GM21390 (cell line): ENCODE data around the gene MSI1.

Source experiments
- ATAC-seq: cut with Tn5 transposase; IDR thresholded peaks from one replicate; pipeline ENCODE4 v1.9.1; 2021; ENCODE audit not compliant: unreplicated experiment

The MSI1 gene

DNA sequence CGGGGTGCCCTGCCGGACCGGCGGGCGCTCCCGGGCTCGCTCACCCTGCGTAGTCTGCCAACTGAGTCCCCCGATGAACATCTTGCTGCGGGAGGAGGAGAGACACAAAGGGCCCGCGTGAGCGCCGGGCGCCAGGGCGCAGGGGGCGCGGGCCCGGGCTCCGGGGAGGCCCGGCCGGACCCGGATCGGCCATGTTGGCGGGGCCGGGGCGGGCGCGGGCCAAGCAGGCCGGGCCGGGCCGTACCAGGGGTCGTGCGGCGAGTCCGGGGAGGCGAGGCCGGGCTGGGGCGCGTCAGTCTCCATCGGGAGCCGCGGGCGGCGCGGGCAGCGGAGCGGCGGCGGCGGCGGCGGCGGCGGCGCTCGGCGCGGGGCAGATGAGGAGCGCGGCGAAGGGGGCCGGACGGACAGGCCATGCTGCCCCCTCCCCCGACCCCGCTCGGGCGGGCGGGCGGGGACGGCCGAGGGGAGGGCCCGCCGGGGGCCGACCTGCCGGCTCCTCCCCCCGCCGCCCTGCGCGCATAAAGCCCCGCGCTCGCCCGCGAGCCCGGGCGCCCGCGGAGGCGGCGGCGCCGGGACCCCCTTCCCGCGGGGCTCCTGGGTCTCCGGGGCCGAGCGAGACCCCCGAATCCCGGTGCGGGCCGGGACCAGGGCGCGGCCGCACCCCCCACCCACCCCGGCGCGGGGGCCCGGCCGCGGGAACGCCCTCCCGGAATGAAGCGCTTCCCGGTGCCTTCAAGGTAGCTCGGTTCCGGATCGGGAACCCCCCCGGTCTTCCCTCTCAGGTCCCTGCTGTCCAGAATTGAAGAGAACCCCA, at the start of gene MSI1:
Gene MSI1 (minus strand): TSS at position 376 of the 814 bp plus-strand sequence. CDS start 73 bp downstream, at position 303.
- no peak for ATAC-seq

DNA sequence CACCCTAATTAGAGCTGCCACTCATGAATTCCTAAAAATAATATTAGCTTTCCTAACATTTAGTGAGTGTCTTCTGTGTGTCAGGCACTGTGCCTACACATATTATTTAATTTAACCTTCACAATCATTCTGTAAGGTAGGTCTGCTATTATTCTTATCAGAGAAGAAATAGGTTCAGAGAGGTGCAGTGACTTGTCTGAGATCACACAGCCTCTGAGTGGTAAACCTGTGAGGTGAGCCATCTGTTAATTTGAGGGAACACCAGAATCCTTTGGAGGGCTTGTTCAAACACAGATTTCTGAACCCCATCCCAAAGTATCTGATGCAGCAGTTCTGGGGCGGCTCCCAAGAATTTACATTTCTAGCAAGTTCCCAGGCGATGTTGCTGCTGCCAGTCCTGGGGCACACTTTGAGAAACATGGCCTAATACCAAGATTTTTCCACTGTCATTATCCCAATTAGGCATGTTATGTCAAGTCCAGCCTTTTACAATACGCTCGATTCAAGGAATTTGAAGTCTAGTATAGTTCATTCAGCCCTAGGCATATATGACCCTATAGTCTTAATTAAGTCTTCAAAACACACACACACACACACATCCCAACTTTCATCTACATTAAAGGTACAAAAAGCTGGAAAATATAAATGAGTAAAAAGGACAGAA, 49.1 kb upstream of the MSI1 start:
- ATAC-seq, result no peak

DNA sequence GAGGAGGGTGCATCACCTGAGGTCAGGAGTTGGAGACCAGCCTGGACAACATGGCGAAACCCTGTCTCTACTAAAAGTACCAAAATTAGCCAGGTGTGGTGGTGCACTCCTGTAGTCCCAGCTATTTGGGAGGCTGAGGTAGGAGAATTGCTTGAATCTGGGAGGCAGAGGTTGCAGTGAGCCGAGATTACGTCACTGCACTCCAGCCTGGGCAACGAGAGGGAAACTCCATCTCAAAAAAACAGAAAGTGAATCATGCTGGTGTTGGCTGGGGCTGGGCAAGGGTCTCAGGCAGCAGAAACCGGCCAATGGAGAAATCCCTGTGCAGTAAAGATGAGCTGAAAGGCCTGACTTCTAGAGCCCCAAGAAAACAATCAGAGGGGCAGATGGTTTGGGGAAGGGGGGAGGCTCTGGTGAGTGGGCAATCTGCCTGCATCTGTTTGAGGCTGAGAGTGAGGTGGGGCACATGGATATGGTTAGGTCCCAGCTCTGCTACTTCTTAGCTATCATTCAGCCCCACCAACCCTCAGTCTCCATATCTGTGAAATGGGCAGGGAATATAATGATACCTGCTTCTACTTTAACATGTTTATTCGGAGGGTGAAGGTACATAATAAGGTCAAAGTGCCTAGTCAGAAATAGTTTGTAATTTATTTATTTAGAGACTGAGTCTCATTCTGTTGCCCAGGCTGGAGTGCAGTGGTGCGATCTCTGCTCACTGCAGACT, 47.7 kb upstream of the MSI1 start:
- ATAC-seq, result no peak

DNA sequence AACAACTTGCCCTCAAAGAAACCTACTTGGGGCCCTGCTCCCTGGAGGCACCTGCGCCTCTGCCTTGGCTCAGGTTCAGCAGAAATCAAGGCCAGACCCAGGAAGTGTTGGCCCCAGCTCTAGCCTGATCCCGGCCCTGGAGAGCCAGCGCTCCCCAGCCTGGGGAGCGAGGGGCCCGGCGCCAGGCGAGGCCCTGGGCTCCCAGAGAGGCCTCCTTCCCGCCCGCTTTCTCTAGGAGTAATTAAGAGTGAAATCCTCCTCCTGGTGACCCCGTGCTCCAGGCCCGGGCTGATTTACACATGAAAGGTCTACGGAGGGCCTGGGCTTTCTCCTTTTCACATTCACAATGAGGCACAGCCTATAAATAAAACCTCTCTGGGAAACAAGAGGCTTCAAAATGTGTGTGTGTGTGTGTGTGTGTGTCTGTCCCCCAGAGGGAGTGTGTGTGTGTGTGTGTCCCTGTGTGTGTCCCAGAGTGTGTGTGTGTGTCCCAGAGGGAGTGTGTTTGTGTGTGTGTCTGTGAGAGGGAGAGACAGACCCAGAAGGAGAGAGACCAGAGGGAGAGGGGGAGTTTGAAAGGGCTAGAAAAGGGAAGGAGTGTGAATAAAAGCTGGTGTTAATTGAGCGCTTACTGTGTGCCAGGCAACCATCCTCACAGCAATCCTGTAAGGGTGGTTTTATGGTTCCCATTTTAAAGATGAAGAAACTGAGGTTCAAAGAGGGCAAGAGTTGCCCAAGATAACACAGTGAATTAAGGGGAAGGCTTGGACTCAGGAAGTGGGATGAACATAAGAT, 45.1 kb upstream of the MSI1 start:
- ATAC-seq, result no peak

DNA sequence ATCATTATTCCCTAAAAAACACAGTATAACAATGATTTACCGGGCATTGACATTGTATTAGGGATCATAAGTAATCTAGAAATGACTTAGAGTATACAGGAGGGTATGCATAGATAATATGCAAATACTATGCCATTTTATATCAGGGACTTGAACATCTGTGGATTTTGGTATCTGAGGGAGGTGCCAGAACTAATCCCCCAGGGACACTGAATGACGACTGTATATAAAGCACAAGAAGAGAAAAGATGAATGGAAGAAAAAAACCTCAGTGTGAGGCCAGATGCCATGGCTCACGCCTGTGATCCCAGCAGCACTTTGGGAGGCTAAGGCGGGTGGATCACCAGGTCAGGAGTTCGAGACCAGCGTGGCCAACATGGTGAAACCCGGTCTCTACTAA, 43.5 kb upstream of the MSI1 start:
- no peak for ATAC-seq

DNA sequence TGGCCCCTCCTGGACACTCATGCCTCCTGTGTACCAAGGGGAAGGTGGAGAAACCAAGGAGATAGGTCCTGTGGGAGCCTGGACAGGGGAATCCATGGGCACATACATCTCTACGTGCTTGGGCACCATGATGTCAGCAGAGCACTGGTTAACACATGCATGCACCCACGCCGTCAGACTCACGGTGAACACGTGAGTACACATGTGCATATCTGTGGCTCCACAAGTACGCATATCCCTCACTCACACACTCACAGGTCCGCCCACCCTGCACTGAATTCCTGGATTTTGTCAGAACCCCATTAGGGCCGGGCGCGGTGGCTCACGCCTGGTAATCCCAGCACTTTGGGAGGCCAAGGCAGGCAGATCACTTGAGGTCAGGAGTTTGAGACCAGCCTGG, 39.8 kb upstream of the MSI1 start:
- no peak for ATAC-seq

DNA sequence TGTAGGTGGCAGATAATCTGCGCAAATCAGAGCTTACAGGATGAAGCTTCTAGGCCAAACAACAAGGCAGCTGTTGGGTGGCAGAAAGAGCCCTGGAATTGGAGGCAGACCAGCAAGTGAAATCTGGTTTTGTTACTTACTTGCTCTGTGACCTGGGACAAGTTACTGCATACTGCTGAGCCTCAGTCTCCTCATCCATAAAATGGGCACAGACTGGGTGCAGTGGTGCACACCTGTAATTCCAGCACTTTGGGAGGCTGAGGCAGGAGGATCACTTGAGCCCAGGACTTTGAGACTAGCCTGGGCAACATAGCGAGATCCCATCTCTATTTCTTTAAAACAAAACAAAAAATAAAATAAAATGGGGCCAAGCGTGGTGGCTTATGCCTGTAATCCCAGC, 37.6 kb upstream of the MSI1 start:
- no peak for ATAC-seq

DNA sequence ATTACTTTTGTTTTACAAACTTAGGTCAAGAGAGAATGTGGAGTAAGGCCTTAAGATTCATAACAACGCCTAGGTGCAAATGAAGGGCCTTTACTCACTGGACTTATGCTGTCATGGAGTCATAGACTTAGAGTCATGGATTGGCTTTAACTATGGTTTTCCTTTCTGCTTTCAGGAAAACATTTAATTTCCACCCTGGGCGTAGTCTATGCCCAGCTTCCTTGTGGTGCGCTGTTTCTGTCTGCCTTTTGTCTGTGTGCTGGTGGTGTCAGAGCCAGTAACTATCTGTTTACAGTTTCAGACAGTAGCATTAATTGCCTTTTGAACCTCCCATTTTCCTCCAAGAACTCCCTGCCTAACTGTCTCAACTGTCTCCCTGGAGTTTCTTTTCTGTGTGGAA, 37.1 kb upstream of the MSI1 start:
- no peak for ATAC-seq

DNA sequence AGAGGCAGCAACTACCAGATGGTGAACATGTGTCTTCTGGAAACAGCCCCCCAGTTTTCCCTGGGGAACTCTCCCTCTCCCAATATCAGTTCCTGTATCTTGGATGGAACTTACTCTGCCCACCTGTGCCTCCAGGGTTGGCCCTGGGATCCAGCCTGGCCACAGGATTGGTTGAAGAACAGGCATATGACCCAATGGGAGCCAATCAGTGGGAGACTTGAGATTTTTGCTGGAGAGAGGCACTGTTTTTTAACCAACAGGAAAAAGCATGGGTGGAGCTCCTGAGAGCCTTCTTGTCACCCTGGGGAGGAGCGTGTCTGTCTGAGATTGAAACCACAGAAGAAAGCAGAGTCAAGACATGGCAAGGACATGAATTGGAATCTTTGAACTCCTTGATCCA, 35.3 kb upstream of the MSI1 start:
- no peak for ATAC-seq

DNA sequence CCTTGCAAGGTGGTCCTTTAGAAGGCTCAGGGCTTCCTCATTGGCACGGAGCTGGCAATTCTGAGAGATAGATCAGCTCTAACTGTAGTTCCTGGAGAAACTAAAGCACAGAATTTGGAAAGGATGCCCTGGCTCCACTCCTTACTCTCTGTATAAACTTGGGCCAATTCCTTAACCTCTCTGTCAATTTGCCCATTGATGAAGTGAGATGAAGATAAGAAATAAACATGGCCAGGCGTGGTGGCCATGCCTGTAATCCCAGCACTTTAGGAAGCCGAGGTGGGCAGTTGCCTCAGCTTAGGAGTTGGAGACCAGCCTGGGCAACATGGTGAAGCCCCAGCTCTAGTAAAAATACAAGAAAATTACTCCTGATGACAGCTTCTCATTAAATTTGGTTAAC, 34.9 kb upstream of the MSI1 start:
- no peak for ATAC-seq

DNA sequence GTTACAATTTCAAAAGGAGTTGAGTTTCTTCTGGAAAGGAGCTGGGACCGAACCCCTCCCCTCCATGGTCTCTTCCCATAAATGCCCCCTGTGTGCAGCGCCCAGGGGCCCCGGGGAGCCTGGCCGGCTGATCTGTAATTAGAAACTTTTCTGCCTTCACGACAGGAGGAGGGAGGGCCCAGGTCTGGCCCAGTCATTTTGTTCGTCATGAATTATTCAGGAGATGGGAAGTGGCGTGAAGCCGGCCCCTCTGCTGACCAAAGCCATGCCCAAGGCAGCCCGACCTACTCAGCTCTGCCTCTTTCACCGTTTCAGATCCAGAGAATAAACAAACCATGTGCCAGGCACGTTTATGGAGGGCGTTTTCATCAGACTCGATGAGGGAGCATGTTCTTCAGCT, 33.3 kb upstream of the MSI1 start:
- no peak for ATAC-seq

DNA sequence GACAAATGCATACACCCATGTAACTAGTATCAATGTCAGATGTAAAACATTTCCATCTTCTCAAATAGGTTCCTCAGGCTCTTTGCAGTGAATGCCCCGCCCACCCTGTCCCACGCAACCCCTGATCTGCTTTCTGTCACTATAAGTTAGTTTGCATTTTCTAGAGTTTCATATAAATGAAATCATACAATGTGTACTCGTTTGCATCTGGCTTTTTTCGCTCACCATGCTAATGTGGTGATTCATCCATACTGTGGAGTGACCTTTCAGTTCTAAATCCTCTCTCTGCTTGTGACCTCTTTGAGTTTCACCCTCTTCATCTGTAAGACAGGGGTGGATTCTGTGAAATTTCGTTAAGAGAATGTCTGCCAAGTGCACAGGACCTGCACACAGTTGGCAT, 30.6 kb upstream of the MSI1 start:
- ATAC-seq, result no peak

DNA sequence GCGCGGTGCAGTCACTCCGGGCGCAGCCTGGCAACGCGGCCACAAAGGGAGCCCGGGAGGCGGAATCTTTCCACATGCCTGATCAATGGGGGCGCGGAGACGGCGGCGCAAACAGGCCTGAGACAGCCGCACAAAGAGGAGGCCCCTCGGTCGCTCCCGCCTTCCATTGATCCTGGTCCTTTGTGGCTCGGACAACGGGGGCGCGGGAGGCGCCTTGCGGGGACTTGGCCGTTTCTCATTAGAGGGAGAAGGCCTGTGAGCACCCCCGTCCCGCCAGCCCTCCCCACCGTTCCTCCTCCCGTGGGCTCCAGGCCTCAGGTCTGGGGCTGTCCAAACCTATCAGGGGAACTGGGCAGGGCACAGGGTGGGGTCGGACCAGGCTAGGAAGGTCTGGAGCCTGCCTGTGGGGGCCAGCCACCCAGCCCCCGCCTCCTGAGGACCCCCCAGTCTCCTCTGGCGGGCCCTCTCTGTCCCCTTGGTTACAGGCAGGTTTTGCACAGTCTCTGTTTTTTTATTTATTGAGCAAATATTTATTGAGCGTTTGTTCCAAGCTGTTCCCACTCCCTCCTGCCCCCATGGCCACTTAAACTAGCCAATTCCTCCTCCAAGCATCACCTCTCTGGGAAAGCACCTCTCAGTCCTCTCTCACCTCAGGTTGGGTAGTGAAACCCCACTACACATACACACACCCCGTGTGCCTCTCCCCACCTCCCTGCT, 29.0 kb upstream of the MSI1 start:
- ATAC-seq, result no peak

DNA sequence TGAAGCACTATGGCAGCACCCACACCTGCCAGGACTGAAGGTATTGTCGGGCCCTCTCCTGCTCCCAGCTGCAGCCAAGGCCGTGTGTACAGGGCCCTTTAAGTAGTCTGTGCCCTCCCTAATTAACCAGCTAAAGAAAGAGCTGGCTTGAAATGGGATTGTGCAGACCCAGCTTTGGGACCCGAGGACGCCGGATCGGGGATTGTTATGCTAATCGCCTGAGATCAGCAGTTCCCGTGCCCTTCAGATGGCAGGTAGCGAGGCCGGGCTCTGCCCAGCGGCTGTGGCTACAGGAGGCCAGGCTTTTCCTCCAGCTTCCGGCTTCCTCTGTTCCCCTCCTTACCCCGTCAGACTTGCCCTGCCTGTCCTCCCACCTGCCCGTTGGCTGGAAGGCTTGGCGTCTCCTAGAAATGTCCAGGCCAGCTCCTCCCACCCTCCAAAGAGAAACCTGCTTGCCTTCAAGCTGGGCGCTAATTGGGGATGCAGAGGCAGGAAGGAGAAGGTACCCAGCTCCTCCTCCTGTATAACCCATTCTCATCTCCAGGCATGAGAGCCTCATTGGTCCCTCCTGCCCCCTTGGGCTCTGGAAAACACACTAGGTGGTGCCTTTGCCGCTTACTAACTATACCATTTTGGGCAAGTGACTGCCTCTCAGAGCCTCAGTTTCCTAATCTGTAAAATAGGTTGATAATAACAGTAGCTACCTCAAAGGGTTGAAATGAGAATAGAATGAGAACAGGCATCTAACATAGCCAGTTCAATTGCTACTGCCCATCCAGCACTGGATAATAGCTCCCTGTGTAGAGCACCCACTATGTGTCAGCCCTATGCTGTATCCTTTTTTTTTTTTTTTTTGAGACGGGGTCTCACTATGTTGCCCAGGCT, 25.8 kb upstream of the MSI1 start:
- no peak for ATAC-seq

DNA sequence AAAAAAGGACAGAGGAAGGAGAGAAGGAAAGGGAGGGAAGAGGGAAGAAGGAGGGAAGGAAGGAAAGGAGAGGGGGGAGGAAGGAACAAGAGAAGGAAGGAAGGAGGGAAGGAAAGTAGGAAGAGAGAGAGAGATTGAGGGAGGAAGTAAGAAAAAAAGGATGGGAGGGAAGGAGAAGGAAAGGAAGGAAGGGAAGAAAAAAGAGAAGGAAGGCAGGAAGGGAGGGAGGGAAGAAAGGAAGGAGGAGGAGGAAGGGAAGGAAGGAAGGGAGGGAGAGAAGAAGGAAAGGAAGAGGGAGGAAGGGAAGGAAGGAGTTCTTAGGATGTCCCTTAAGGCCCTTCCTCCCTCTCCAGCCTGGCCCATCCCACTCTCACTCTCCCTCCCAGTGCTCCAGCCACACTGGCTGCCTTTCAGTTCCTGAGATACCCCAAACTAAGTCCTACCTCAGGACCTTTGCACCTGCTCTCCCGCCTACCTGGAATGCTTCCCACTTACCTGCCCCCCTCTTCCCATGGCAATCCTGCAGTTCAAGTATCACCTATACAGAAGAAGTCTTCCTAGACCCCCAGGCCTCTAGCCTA, 21.7 kb upstream of the MSI1 start:
- ATAC-seq, result no peak

DNA sequence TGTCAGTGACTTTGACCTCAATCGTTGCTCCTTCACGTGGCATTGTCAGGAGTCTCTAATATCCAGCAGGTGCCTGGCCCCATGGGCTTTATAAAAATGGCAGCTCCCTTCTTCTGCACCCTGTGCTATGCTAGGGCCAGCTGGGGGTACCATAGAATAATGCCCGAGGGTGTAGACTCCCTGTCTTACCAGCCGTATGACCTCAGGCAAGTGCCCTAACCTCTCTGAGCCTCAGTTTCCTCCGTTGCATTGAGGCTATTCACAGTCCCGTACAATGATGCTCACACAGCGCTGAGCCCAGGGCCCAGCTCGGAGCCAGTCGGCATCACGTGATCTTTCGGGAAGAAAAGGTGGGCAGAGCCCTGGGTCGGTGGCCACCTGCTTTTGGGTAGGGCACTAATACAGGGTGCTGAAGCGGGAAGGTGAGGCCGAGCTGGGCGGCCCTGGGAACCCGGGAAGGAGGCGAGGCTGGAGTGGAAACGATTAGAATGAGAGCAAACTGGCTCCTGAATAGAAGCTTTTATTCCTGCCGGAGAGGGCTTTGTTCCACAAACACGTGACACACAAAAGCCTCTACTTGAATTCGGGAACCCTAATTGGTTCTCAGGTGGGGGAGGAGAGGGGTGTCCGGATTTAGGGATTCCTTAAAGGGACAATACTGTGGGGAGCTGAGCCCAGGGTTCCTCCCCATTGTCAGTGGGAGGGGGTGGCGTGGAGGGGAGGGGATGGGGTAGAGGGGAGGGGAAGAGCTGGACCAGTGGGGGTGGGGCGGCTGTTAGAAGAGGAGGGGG, 19.9 kb upstream of the MSI1 start:
- ATAC-seq, result no peak

DNA sequence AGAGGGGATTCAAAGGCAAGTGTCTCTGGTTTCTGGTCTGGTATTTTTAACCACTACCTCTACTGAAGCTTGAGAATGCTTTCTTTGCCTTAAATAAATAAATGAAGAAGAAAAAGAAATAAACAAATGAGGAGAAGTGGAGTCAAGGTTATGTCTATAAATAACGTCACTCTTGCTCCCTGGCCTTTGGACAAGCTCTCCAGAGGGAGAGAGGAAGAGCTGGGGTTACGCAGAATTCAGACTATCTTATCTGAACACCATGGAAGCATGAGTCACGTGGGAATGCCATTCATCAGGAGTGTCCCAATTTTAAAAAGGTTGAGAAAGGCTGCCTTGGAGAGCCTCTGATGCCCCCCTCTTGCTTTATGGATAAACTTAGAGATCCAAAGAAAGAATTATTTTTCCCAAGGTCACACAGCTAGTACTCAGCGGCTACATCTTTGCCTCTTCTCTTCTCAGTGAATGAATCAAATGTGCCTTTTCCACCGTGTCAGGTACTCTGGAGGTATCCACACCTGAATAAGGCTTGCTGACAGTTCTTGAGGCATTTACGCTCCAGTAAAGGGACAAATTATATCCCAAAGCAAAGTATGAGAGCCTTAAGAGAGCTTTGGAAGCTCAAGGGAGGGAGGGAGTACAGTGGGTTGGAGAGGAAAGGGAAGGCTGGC, 12.9 kb upstream of the MSI1 start:
- ATAC-seq, result no peak

DNA sequence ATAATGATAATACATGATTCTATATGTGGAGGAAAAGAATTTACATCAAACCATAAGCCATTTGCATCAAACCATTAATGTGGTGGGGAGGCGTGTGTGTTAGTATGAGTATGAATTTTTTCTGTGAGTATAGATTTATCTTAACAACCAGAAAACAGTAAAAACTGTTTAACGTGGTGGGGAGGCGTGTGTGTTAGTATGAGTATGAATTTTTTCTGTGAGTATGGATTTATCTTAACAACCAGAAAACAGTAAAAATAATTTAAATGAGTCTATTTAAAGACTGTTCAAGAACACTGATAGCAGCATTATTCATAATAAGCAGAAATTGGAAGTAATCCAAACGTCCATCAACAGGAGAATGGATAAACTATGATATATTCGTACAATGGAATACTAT, 9.1 kb upstream of the MSI1 start:
- ATAC-seq, result no peak
